ENCODE measurements around the gene DTX1. TPM values are rescaled to one million over a fixed set of nuclear protein-coding genes. Genes with fewer than 3 reads are reported as not detected.

The DTX1 gene
- total and polyA plus RNA-seq, 2 donors (not counting 1 experiment from before 2014, with no cell fraction given) = 47.0 to 49.5 TPM

DNA sequence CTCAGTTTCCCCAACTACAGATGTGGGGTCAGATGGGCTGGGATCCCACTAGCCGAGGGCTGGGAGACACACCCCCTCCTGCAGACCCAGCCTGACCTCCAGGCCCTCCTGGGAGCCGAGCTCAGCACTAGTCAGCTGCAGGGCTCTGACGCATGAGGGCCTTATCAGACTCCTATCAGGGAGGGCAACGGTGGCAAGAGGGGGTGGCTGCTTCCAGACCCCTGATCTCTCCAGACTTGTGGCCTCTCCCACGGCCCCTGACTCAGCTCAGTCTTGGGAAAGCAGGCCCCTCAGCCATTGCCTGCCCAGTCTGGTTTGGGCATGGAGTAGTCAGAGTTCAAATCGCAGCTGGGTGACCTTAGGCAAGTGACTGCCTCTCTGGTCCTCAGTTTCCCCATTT, 76.5 kb downstream of the DTX1 start:
- H3K36me3 ChIP-seq (replicated peaks in 1 of 2; ENCODE audit: control extremely low read depth in 1 of 2, control insufficient read depth in 1 of 2, extremely low read depth in 1 of 2, insufficient read depth in 2 of 2, low read length in 1 of 2) = no peaks in the 10 kb centered on the region
- no peak overlapping the region for H3K4me3 Mint-ChIP-seq

GRCh38 chr12:113133666-113134065, 77.1 kb downstream of the DTX1 start:
- Histone ChIP-seq H3K36me3 (replicated peaks in 1 of 2; ENCODE audit: control extremely low read depth in 1 of 2, control insufficient read depth in 1 of 2, extremely low read depth in 1 of 2, insufficient read depth in 2 of 2, low read length in 1 of 2) (no peaks in the 10 kb centered on the region), H3K4me2 (replicated peaks; ENCODE audit: low read depth, low read length, poor library complexity, severe bottlenecking) (no peak overlapping the region), H3K79me2 (ENCODE audit: control insufficient read depth, insufficient read depth, low read length) (no peaks in the 10 kb centered on the region), H3K4me3 (ENCODE audit: control extremely low read depth in 1 of 5, extremely low read depth in 1 of 5, insufficient read depth in 1 of 5, low read depth in 2 of 5, low read length in 4 of 5) (no peak overlapping the region), H3K4me1 (ENCODE audit: control insufficient read depth in 2 of 2, insufficient read depth in 2 of 2, low read length in 2 of 2) (peaks cover 30 to 40% of the 10 kb centered on the region in 2 donors), H3K27ac (ENCODE audit: low read length in 2 of 2) (no peak overlapping the region), H3K9me3 (ENCODE audit: control extremely low read depth in 1 of 3, control insufficient read depth in 2 of 3, insufficient read depth in 1 of 3, low read length in 2 of 3) (no peaks in the 10 kb centered on the region), H3K27me3 (replicated peaks in 1 of 4; ENCODE audit: control extremely low read depth in 1 of 4, control insufficient read depth in 3 of 4, insufficient read depth in 4 of 4, low read length in 3 of 4) (peaks cover 0 to 21% (median 6%) of the 10 kb centered on the region in 4 experiments), H4K20me1 (ENCODE audit: control insufficient read depth, insufficient read depth, low read length, poor library complexity, severe bottlenecking) (no peaks in the 10 kb centered on the region), H3K9ac (ENCODE audit: low read length) (no peak overlapping the region), H2AFZ (ENCODE audit: insufficient read depth, low read depth, low read length, poor library complexity, severe bottlenecking) (no peak overlapping the region)
- Mint-ChIP-seq H3K4me1 (peaks cover 43% of the 10 kb centered on the region), H3K4me3 (no peak overlapping the region), H3K27ac (no peak overlapping the region), H3K27me3 (peaks cover 6% of the 10 kb centered on the region), H3K9me3 (ENCODE audit: insufficient read depth) (no peaks in the 10 kb centered on the region)
- TF ChIP-seq EZH2 (IDR thresholded peaks at IDR 0.05; ENCODE audit: borderline replicate concordance, insufficient read depth, low read depth, low read length, poor library complexity, severe bottlenecking) = no peak
- TF ChIP-seq, protein P1, sequence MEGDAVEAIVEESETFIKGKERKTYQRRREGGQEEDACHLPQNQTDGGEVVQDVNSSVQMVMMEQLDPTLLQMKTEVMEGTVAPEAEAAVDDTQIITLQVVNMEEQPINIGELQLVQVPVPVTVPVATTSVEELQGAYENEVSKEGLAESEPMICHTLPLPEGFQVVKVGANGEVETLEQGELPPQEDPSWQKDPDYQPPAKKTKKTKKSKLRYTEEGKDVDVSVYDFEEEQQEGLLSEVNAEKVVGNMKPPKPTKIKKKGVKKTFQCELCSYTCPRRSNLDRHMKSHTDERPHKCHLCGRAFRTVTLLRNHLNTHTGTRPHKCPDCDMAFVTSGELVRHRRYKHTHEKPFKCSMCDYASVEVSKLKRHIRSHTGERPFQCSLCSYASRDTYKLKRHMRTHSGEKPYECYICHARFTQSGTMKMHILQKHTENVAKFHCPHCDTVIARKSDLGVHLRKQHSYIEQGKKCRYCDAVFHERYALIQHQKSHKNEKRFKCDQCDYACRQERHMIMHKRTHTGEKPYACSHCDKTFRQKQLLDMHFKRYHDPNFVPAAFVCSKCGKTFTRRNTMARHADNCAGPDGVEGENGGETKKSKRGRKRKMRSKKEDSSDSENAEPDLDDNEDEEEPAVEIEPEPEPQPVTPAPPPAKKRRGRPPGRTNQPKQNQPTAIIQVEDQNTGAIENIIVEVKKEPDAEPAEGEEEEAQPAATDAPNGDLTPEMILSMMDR (IDR thresholded peaks at IDR 0.05) = no peak
- ChIA-PET CTCF (interaction anchor here (0.9 to 1.1 kb wide), 5 partner anchors 10 to 43 kb away, joined by 3 to 5 read pairs (median 3); no protein-coding TSS in a partner anchor), POLR2A (interaction anchor here (0.7 kb wide), 1 partner anchor 76 kb away, joined by 5 read pairs; no protein-coding TSS in a partner anchor)
- intact Hi-C loops (cut with micrococcal nuclease) = loop anchor here (5.0 kb wide), 1 partner anchor 41 kb away; no protein-coding TSS in a partner anchor
- WGBS (ENCODE audit: insufficient coverage) = 63% methylated on average over 3 of the region's 3 CpGs
- no peak for ATAC-seq (ENCODE audit: low read depth)
- no peak for DNase-seq

More for the DNA sequence above, 76.5 kb downstream of the DTX1 start:
- no peak overlapping the region for H3K9ac ChIP-seq (ENCODE audit: low read length)
- H3K27me3 Mint-ChIP-seq = peaks cover 6% of the 10 kb centered on the region
- ATAC-seq (ENCODE audit: low read depth) = no peak
- H3K4me1 Mint-ChIP-seq = peaks cover 47% of the 10 kb centered on the region
- no peak overlapping the region for H3K27ac ChIP-seq (ENCODE audit: low read length in 2 of 2)
- H3K27ac Mint-ChIP-seq = no peak overlapping the region
- H3K9me3 Mint-ChIP-seq (ENCODE audit: insufficient read depth) = no peaks in the 10 kb centered on the region
- POLR2A ChIA-PET = interaction anchor here (0.6 to 0.7 kb wide), 2 partner anchors 77 to 199 kb away, joined by 3 to 5 read pairs; no protein-coding TSS in a partner anchor
- peaks cover 30 to 40% of the 10 kb centered on the region in 2 donors for H3K4me1 ChIP-seq (ENCODE audit: control insufficient read depth in 2 of 2, insufficient read depth in 2 of 2, low read length in 2 of 2)
- no peak overlapping the region for H3K4me2 ChIP-seq (replicated peaks; ENCODE audit: low read depth, low read length, poor library complexity, severe bottlenecking)
- no peaks in the 10 kb centered on the region for H3K79me2 ChIP-seq (ENCODE audit: control insufficient read depth, insufficient read depth, low read length)
- no peaks in the 10 kb centered on the region for H3K9me3 ChIP-seq (ENCODE audit: control extremely low read depth in 1 of 3, control insufficient read depth in 2 of 3, insufficient read depth in 1 of 3, low read length in 2 of 3)
- intact Hi-C loops (cut with micrococcal nuclease) = loop anchor here (5.0 kb wide), 1 partner anchor 41 kb away; no protein-coding TSS in a partner anchor
- H3K4me3 ChIP-seq (ENCODE audit: control extremely low read depth in 1 of 5, extremely low read depth in 1 of 5, insufficient read depth in 1 of 5, low read depth in 2 of 5, low read length in 4 of 5) = no peak overlapping the region
- peaks cover 0 to 21% (median 6%) of the 10 kb centered on the region in 4 experiments for H3K27me3 ChIP-seq (replicated peaks in 1 of 4; ENCODE audit: control extremely low read depth in 1 of 4, control insufficient read depth in 3 of 4, insufficient read depth in 4 of 4, low read length in 3 of 4)
- WGBS (ENCODE audit: insufficient coverage) = 86% methylated on average over 5 of the region's 6 CpGs
- no peak for DNase-seq
- CTCF ChIA-PET = interaction anchor here (0.9 to 1.0 kb wide), 2 partner anchors 17 to 20 kb away, joined by 3 to 5 read pairs; no protein-coding TSS in a partner anchor
- H4K20me1 ChIP-seq (ENCODE audit: control insufficient read depth, insufficient read depth, low read length, poor library complexity, severe bottlenecking) = no peaks in the 10 kb centered on the region
- TF ChIP-seq, protein P1 (IDR thresholded peaks at IDR 0.05) = no peak
- no peak for TF ChIP-seq EZH2 (IDR thresholded peaks at IDR 0.05; ENCODE audit: borderline replicate concordance, insufficient read depth, low read depth, low read length, poor library complexity, severe bottlenecking)
- H2AFZ ChIP-seq (ENCODE audit: insufficient read depth, low read depth, low read length, poor library complexity, severe bottlenecking) = no peak overlapping the region
